HEK293 (cell line): ENCODE measurements around the gene AUH.

Source experiments
- CTCF ChIP-seq: fragments of 450-650 bp; formaldehyde crosslinking; IDR thresholded peaks from 2 replicates; pipeline ENCODE4 v1.5.1; 2016; ENCODE audit warnings: missing biosample characterization, missing genetic modification characterization
- KLF8 ChIP-seq: fragments of 450-650 bp; formaldehyde crosslinking; IDR thresholded peaks from 2 replicates; pipeline ENCODE4 v1.5.1; 2016; ENCODE audit warnings: missing biosample characterization, missing genetic modification characterization
- SP2 ChIP-seq: fragments of 450-650 bp; formaldehyde crosslinking; IDR thresholded peaks from 2 replicates; pipeline ENCODE4 v1.5.1; 2016; ENCODE audit warnings: missing biosample characterization, missing genetic modification characterization
- ZNF24 ChIP-seq: fragments of 450-650 bp; formaldehyde crosslinking; IDR thresholded peaks from 2 replicates; pipeline ENCODE4 v1.5.1; 2016; ENCODE audit warnings: missing biosample characterization, missing genetic modification characterization
- ZNF350 ChIP-seq: fragments of 450-650 bp; formaldehyde crosslinking; IDR thresholded peaks from 2 replicates; pipeline ENCODE4 v1.5.0; 2017; ENCODE audit warnings: missing biosample characterization, mild to moderate bottlenecking, missing genetic modification characterization
- ZNF654 ChIP-seq: fragments of 450-650 bp; formaldehyde crosslinking; IDR thresholded peaks from 2 replicates; pipeline ENCODE4 v1.5.1; 2016; ENCODE audit warnings: low read depth, missing biosample characterization, missing genetic modification characterization
- ZNF660 ChIP-seq: fragments of 450-650 bp; IDR thresholded peaks from 2 replicates; pipeline ENCODE4 v1.5.1; 2018; ENCODE audit warnings: missing biosample characterization, mild to moderate bottlenecking, missing genetic modification characterization

GRCh38 chr9:91248707-91249106 lies 113.0 kb downstream of the AUH start:
- TF ChIP-seq SP2 (tag by site-specific recombination) (no peak), CTCF (tag by site-specific recombination) (no peak), ZNF654 (tag by site-specific recombination) (no peak), KLF8 (no peak), ZNF24 (tag by site-specific recombination) (no peak), ZNF350 (tag by site-specific recombination) (no peak), ZNF660 (tag by site-specific recombination) (no peak)
